Measurements from ENCODE around the gene SLC16A9.
"Not testable (repeated sequence)": the region's sequence is repeated elsewhere in the genome, so short reads cannot be mapped to it uniquely, and the experiment has no call there.

Gene SLC16A9

DNA sequence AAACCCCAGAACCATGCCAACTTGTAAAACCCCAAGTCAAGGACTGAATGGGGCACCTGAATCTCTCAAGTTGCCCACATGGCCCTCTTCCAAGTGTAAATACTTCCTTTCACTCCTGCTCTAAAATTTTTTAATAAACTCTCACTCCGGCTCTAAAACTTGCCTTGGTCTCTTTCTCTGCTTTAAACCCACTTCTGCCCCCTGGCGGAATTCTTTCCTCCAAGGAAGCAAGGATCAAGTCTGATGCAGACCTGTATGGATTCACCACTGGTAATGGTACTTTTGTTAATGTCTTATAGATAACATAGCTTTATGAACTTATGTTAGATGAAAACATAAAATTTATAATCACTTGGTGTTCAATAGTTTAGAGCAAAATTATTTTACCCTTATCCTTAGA is 33.8 kb downstream of the SLC16A9 start:
- H3K9me3 ChIP-seq (ENCODE audit: insufficient read depth, low read length), result no peaks in the 10 kb centered on the region
- no peaks in the 10 kb centered on the region for H3K27me3 ChIP-seq (ENCODE audit: insufficient read depth, insufficient read length)
- H3K4me3 ChIP-seq (ENCODE audit: insufficient read length, low read depth), result no peak overlapping the region
- no peaks in the 10 kb centered on the region for H3K4me1 ChIP-seq (ENCODE audit: insufficient read depth, insufficient read length)
- TF ChIP-seq SUZ12 (IDR thresholded peaks at IDR 0.05; ENCODE audit: extremely low read depth, insufficient read depth, insufficient read length) (no peak), YY1 (IDR thresholded peaks at IDR 0.05; ENCODE audit: insufficient read depth, insufficient read length) (no peak), ZNF274 (IDR thresholded peaks at IDR 0.05; ENCODE audit: low read depth, low read length) (no peak)
- no peak for DNase-seq (ENCODE audit: low read depth, low spot score)
- H3K36me3 ChIP-seq (ENCODE audit: insufficient read depth, insufficient read length, low read length), result peaks cover 24% of the 10 kb centered on the region
- H3K9ac ChIP-seq (ENCODE audit: insufficient read length, low read depth), result no peak overlapping the region

DNA sequence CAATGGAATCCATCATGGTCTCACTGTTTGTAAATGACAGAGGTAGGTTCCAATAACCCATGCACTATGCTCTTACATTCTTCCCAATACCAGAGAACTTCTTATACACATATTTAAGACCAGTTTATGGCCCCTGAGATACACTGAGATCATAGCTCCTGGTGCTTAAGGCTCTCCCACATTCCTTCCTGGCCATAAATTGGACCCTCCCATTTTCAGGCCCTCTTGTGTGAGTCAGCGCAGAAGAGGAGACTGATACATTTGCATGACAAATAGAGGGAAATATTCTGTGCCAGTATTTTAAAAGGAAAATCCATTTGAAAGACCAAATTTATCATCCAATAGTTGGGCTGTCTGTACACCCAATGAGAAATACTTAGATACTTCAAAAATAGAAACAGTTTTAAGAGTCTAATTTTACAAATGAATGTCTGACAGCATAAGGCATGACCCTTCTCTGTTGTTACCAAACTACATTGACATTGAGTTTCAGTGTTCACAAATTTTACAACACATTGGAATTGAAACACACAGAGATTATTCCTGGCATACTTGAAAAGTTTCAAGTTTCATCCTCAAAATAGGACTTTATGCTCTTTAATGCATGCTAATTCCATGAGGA is 35.3 kb downstream of the SLC16A9 start:
- Histone ChIP-seq H3K27me3 (ENCODE audit: insufficient read depth, insufficient read length) (no peaks in the 10 kb centered on the region), H3K4me3 (ENCODE audit: insufficient read length, low read depth) (no peak overlapping the region), H3K9ac (ENCODE audit: insufficient read length, low read depth) (no peak overlapping the region), H3K36me3 (ENCODE audit: insufficient read depth, insufficient read length, low read length) (peaks cover 24% of the 10 kb centered on the region), H3K9me3 (ENCODE audit: insufficient read depth, low read length) (no peaks in the 10 kb centered on the region), H3K4me1 (ENCODE audit: insufficient read depth, insufficient read length) (no peaks in the 10 kb centered on the region)
- no peak for TF ChIP-seq ZNF274 (IDR thresholded peaks at IDR 0.05; ENCODE audit: low read depth, low read length)
- TF ChIP-seq YY1 (IDR thresholded peaks at IDR 0.05; ENCODE audit: insufficient read depth, insufficient read length), result no peak
- TF ChIP-seq SUZ12 (IDR thresholded peaks at IDR 0.05; ENCODE audit: extremely low read depth, insufficient read depth, insufficient read length), result no peak
- DNase-seq (ENCODE audit: low read depth, low spot score), result peak; percentile 5

DNA sequence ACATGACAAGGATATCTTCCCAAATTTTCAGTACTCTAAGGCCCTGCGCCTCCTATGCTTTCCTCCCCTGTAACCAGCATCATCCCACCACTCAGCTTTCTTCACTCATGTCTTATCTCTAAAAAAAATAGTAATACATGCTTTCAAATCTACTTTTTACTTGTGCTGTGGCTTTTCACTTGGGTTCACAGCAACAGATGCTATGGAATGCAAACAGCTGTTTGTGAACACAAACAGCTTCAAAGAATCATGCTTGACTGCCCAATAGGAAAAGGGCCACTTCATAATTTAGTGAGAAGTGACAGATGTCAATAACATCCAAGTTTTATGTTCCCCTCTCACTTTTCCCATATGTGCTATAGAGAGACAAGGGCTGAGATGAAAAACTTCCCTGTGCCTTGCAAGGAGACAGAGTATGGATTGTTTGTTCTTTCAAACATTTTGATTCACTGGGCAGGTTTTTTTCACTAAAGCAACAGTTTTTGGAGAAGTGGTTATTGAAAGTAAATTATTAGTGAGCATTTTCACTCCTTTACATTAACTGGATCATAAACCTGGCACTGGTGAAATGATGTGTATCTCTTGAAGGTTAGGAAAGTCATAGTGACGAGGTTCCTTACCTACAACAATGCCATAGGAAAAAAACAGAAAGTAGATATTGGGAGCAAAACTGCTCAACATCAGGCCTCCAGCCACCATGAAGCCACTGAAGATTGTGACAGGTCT is 37.3 kb downstream of the SLC16A9 start:
- H3K9ac ChIP-seq (ENCODE audit: insufficient read length, low read depth), result no peak overlapping the region
- DNase-seq (ENCODE audit: low read depth, low spot score), result no peak

DNA sequence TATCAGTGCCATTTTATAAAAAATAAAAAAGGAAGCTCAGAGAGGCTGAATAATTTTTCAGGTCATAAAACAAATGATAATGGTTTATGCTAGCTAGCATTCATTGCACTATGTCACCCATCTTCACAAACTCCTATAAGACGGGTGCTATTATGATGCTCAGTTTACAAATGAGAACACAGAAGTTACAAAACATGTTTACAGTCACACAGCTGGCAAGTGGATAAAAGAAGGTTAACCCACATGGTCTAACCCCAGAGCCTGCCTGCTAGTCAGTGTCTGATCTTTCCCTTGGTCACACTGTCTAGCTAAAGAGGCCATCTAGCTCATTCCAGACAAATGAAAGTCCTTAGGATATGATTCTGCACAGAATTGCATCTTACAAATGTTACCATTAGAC is 39.4 kb downstream of the SLC16A9 start:
- Histone ChIP-seq H3K4me3 (ENCODE audit: insufficient read length, low read depth) (no peak overlapping the region), H3K27me3 (ENCODE audit: insufficient read depth, insufficient read length) (no peaks in the 10 kb centered on the region), H3K9me3 (ENCODE audit: insufficient read depth, low read length) (no peaks in the 10 kb centered on the region; the same call in 1 of the 2 replicates), H3K4me1 (ENCODE audit: insufficient read depth, insufficient read length) (no peaks in the 10 kb centered on the region), H3K36me3 (ENCODE audit: insufficient read depth, insufficient read length, low read length) (peaks cover 21% of the 10 kb centered on the region), H3K9ac (ENCODE audit: insufficient read length, low read depth) (no peak overlapping the region)
- TF ChIP-seq ZNF274 (IDR thresholded peaks at IDR 0.05; ENCODE audit: low read depth, low read length) (no peak), YY1 (IDR thresholded peaks at IDR 0.05; ENCODE audit: insufficient read depth, insufficient read length) (no peak), SUZ12 (IDR thresholded peaks at IDR 0.05; ENCODE audit: extremely low read depth, insufficient read depth, insufficient read length) (no peak)
- DNase-seq (ENCODE audit: low read depth, low spot score), result no peak

More for the DNA sequence above, 37.3 kb downstream of the SLC16A9 start:
- Histone ChIP-seq H3K27me3 (ENCODE audit: insufficient read depth, insufficient read length) (no peaks in the 10 kb centered on the region), H3K36me3 (ENCODE audit: insufficient read depth, insufficient read length, low read length) (peaks cover 24% of the 10 kb centered on the region), H3K9me3 (ENCODE audit: insufficient read depth, low read length) (no peaks in the 10 kb centered on the region; the same call in 1 of the 2 replicates), H3K4me3 (ENCODE audit: insufficient read length, low read depth) (no peak overlapping the region), H3K4me1 (ENCODE audit: insufficient read depth, insufficient read length) (no peaks in the 10 kb centered on the region)
- TF ChIP-seq YY1 (IDR thresholded peaks at IDR 0.05; ENCODE audit: insufficient read depth, insufficient read length) (no peak), ZNF274 (IDR thresholded peaks at IDR 0.05; ENCODE audit: low read depth, low read length) (no peak), SUZ12 (IDR thresholded peaks at IDR 0.05; ENCODE audit: extremely low read depth, insufficient read depth, insufficient read length) (no peak)

DNA sequence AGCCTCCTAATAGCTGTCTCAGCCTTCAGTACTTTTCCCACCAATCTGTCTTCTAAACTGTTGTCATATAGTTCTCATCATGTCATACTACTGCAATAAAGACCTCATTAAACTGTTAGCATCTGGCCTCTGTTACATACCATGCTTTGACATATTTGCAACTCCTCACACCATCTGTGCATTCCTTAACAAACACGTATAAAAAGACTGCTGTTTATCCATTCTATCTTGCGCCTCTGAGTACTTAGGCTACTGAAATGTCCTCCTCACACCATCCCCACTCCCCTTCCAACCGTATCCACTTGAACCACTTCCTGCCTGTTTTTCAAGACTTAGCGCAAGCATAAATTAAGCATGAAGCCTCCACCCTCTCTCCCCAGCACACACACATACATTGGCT is 41.6 kb downstream of the SLC16A9 start:
- Histone ChIP-seq H3K4me1 (ENCODE audit: insufficient read depth, insufficient read length) (no peaks in the 10 kb centered on the region), H3K9me3 (ENCODE audit: insufficient read depth, low read length) (no peaks in the 10 kb centered on the region; the same call in 1 of the 2 replicates), H3K27me3 (ENCODE audit: insufficient read depth, insufficient read length) (no peaks in the 10 kb centered on the region), H3K9ac (ENCODE audit: insufficient read length, low read depth) (no peak overlapping the region), H3K4me3 (ENCODE audit: insufficient read length, low read depth) (no peak overlapping the region), H3K36me3 (ENCODE audit: insufficient read depth, insufficient read length, low read length) (peaks cover 16% of the 10 kb centered on the region)
- DNase-seq (ENCODE audit: low read depth, low spot score), result no peak
- no peak for TF ChIP-seq ZNF274 (IDR thresholded peaks at IDR 0.05; ENCODE audit: low read depth, low read length)

DNA sequence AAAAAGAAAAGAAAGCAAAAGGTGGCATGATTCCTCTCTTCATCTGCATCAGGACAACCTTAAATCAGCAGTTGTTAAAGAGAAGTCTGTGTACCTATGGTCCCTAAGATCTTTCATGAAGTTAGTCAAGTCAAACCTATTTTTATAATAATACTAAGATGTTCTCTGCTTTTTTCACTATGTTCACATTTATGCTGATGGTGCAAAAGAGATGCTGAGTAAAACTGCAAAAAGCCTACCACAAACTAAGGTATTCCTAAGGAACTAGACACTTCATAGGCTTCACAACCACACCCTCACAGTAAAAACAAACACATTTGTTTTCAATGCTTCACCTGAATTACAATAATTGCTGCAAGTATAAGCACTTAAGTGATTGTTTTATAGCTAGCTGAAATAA is 43.3 kb downstream of the SLC16A9 start:
- Histone ChIP-seq H3K4me3 (ENCODE audit: insufficient read length, low read depth) (no peak overlapping the region), H3K9me3 (ENCODE audit: insufficient read depth, low read length) (no peaks in the 10 kb centered on the region; the same call in 1 of the 2 replicates), H3K36me3 (ENCODE audit: insufficient read depth, insufficient read length, low read length) (peaks cover 4% of the 10 kb centered on the region), H3K4me1 (ENCODE audit: insufficient read depth, insufficient read length) (no peaks in the 10 kb centered on the region), H3K27me3 (ENCODE audit: insufficient read depth, insufficient read length) (no peaks in the 10 kb centered on the region), H3K9ac (ENCODE audit: insufficient read length, low read depth) (no peak overlapping the region)
- DNase-seq (ENCODE audit: low read depth, low spot score), result no peak
- no peak for TF ChIP-seq YY1 (IDR thresholded peaks at IDR 0.05; ENCODE audit: insufficient read depth, insufficient read length)
- no peak for TF ChIP-seq ZNF274 (IDR thresholded peaks at IDR 0.05; ENCODE audit: low read depth, low read length)
- no peak for TF ChIP-seq SUZ12 (IDR thresholded peaks at IDR 0.05; ENCODE audit: extremely low read depth, insufficient read depth, insufficient read length)

DNA sequence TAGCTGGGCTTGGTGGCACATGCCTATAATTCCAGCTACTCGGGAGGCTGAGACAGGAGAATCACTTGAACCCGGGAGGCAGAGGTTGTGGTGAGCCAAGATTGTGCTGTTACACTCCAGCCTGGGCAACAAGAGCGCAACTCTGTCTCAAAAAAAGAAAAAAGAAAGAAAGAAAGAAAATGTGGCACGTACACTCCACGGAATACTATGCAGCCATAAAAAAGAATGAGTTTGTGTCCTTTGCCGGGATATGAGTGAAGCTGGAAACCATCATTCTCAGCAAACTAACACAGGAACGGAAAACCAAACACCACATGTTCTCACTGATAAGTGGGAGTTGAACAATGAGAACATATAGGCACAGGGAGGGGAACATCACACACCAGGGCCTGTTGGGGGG is 46.4 kb downstream of the SLC16A9 start:
- H3K36me3 ChIP-seq (ENCODE audit: insufficient read depth, insufficient read length, low read length); H3K4me1 ChIP-seq (ENCODE audit: insufficient read depth, insufficient read length); H3K9ac ChIP-seq (ENCODE audit: insufficient read length, low read depth); DNase-seq (ENCODE audit: low read depth, low spot score); H3K9me3 ChIP-seq (ENCODE audit: insufficient read depth, low read length); H3K4me3 ChIP-seq (ENCODE audit: insufficient read length, low read depth); H3K27me3 ChIP-seq (ENCODE audit: insufficient read depth, insufficient read length): not testable (repeated sequence)

All from NT2/D1 (cell line).